ENCODE measurements around the gene TSPAN33. TPM values are rescaled to one million over a fixed set of nuclear protein-coding genes. Genes with fewer than 3 reads are reported as not detected.
"Not testable (repeated sequence)": the region's sequence is repeated elsewhere in the genome, so short reads cannot be mapped to it uniquely, and the experiment has no call there.

Gene TSPAN33
- total RNA-seq, 1 donor from 2014 or later = 29.7 TPM

GRCh38 chr7:129169686-129170440 is 25.4 kb downstream of the TSPAN33 start:
- Histone ChIP-seq H3K4me1 (ENCODE audit: control insufficient read depth in 3 of 3, insufficient read depth in 3 of 3, low read length in 3 of 3) (no peaks in the 10 kb centered on the region), H3K9me3 (ENCODE audit: control insufficient read depth in 3 of 3, low read length in 3 of 3) (no peaks in the 10 kb centered on the region), H3K27ac (ENCODE audit: low read depth, low read length) (no peak overlapping the region), H3K36me3 (ENCODE audit: control insufficient read depth in 3 of 3, insufficient read depth in 3 of 3, low read length in 3 of 3) (peaks cover 0 to 5% (median 0%) of the 10 kb centered on the region in 3 donors), H3K4me3 (ENCODE audit: low read length in 3 of 3) (peak overlapping the region in 2 of 3 donors; percentile 11 to 20), H3K9ac (ENCODE audit: low read depth in 1 of 3, low read length in 3 of 3) (peak overlapping the region in 2 of 3 donors; percentile 14 to 60), H3K27me3 (ENCODE audit: control insufficient read depth in 3 of 3, insufficient read depth in 3 of 3, low read length in 3 of 3) (peaks cover 0 to 6% (median 6%) of the 10 kb centered on the region in 3 donors)

- no peaks in the 10 kb centered on the region for H3K4me1 ChIP-seq (ENCODE audit: control insufficient read depth in 3 of 3, insufficient read depth in 3 of 3, low read length in 3 of 3)
- H3K27ac ChIP-seq (ENCODE audit: low read depth, low read length) = no peak overlapping the region
- H3K9ac ChIP-seq (ENCODE audit: low read depth in 1 of 3, low read length in 3 of 3) = no peak overlapping the region
- H3K4me3 ChIP-seq (ENCODE audit: low read length in 3 of 3) = no peak overlapping the region
- peaks cover 0 to 6% (median 6%) of the 10 kb centered on the region in 3 donors for H3K27me3 ChIP-seq (ENCODE audit: control insufficient read depth in 3 of 3, insufficient read depth in 3 of 3, low read length in 3 of 3)
- no peaks in the 10 kb centered on the region for H3K9me3 ChIP-seq (ENCODE audit: control insufficient read depth in 3 of 3, low read length in 3 of 3)
- peaks cover 0 to 5% (median 0%) of the 10 kb centered on the region in 3 donors for H3K36me3 ChIP-seq (ENCODE audit: control insufficient read depth in 3 of 3, insufficient read depth in 3 of 3, low read length in 3 of 3)
Observed at GRCh38 chr7:129170441-129171021, 26.0 kb downstream of the TSPAN33 start.

GRCh38 chr7:129173861-129174260 is 29.4 kb downstream of the TSPAN33 start:
- H3K4me3 ChIP-seq (ENCODE audit: low read length in 3 of 3); H3K9ac ChIP-seq (ENCODE audit: low read depth in 1 of 3, low read length in 3 of 3); H3K36me3 ChIP-seq (ENCODE audit: control insufficient read depth in 3 of 3, insufficient read depth in 3 of 3, low read length in 3 of 3); H3K4me1 ChIP-seq (ENCODE audit: control insufficient read depth in 3 of 3, insufficient read depth in 3 of 3, low read length in 3 of 3); H3K9me3 ChIP-seq (ENCODE audit: control insufficient read depth in 3 of 3, low read length in 3 of 3); H3K27me3 ChIP-seq (ENCODE audit: control insufficient read depth in 3 of 3, insufficient read depth in 3 of 3, low read length in 3 of 3); H3K27ac ChIP-seq (ENCODE audit: low read depth, low read length): not testable (repeated sequence)

GRCh38 chr7:129176916-129177710 is 32.6 kb downstream of the TSPAN33 start:
- Histone ChIP-seq H3K27ac (ENCODE audit: low read depth, low read length) (no peak overlapping the region), H3K9ac (ENCODE audit: low read depth in 1 of 3, low read length in 3 of 3) (no peak overlapping the region), H3K4me1 (ENCODE audit: control insufficient read depth in 3 of 3, insufficient read depth in 3 of 3, low read length in 3 of 3) (no peaks in the 10 kb centered on the region), H3K9me3 (ENCODE audit: control insufficient read depth in 3 of 3, low read length in 3 of 3) (no peaks in the 10 kb centered on the region), H3K36me3 (ENCODE audit: control insufficient read depth in 3 of 3, insufficient read depth in 3 of 3, low read length in 3 of 3) (no peaks in the 10 kb centered on the region), H3K27me3 (ENCODE audit: control insufficient read depth in 3 of 3, insufficient read depth in 3 of 3, low read length in 3 of 3) (peaks cover 0 to 2% (median 0%) of the 10 kb centered on the region in 3 donors), H3K4me3 (ENCODE audit: low read length in 3 of 3) (no peak overlapping the region)

GRCh38 chr7:129184981-129185670 is 40.6 kb downstream of the TSPAN33 start:
- no peak overlapping the region for H3K4me3 ChIP-seq (ENCODE audit: low read length in 3 of 3)
- no peaks in the 10 kb centered on the region for H3K36me3 ChIP-seq (ENCODE audit: control insufficient read depth in 3 of 3, insufficient read depth in 3 of 3, low read length in 3 of 3)
- no peaks in the 10 kb centered on the region for H3K9me3 ChIP-seq (ENCODE audit: control insufficient read depth in 3 of 3, low read length in 3 of 3)
- peaks cover 8 to 17% (median 8%) of the 10 kb centered on the region in 3 donors for H3K4me1 ChIP-seq (ENCODE audit: control insufficient read depth in 3 of 3, insufficient read depth in 3 of 3, low read length in 3 of 3)
- no peak overlapping the region for H3K9ac ChIP-seq (ENCODE audit: low read depth in 1 of 3, low read length in 3 of 3)
- H3K27ac ChIP-seq (ENCODE audit: low read depth, low read length) = no peak overlapping the region
- H3K27me3 ChIP-seq (ENCODE audit: control insufficient read depth in 3 of 3, insufficient read depth in 3 of 3, low read length in 3 of 3) = no peaks in the 10 kb centered on the region

- Histone ChIP-seq H3K27ac (ENCODE audit: low read depth, low read length) (no peak overlapping the region), H3K9ac (ENCODE audit: low read depth in 1 of 3, low read length in 3 of 3) (no peak overlapping the region), H3K9me3 (ENCODE audit: control insufficient read depth in 3 of 3, low read length in 3 of 3) (no peaks in the 10 kb centered on the region), H3K4me3 (ENCODE audit: low read length in 3 of 3) (no peak overlapping the region), H3K27me3 (ENCODE audit: control insufficient read depth in 3 of 3, insufficient read depth in 3 of 3, low read length in 3 of 3) (no peaks in the 10 kb centered on the region), H3K36me3 (ENCODE audit: control insufficient read depth in 3 of 3, insufficient read depth in 3 of 3, low read length in 3 of 3) (no peaks in the 10 kb centered on the region), H3K4me1 (ENCODE audit: control insufficient read depth in 3 of 3, insufficient read depth in 3 of 3, low read length in 3 of 3) (peaks cover 9 to 18% (median 12%) of the 10 kb centered on the region in 3 donors)
Observed at GRCh38 chr7:129186749-129187260, 42.3 kb downstream of the TSPAN33 start.

- Histone ChIP-seq H3K36me3 (ENCODE audit: control insufficient read depth in 3 of 3, insufficient read depth in 3 of 3, low read length in 3 of 3) (no peaks in the 10 kb centered on the region), H3K27me3 (ENCODE audit: control insufficient read depth in 3 of 3, insufficient read depth in 3 of 3, low read length in 3 of 3) (no peaks in the 10 kb centered on the region), H3K4me1 (ENCODE audit: control insufficient read depth in 3 of 3, insufficient read depth in 3 of 3, low read length in 3 of 3) (peaks cover 9 to 18% (median 12%) of the 10 kb centered on the region in 3 donors), H3K4me3 (ENCODE audit: low read length in 3 of 3) (peak overlapping the region; percentile 57 to 79 (median 77)), H3K9ac (ENCODE audit: low read depth in 1 of 3, low read length in 3 of 3) (peak overlapping the region in 2 of 3 donors; percentile 62 to 82), H3K27ac (ENCODE audit: low read depth, low read length) (no peak overlapping the region), H3K9me3 (ENCODE audit: control insufficient read depth in 3 of 3, low read length in 3 of 3) (no peaks in the 10 kb centered on the region)
Observed at GRCh38 chr7:129187681-129188371, 43.3 kb downstream of the TSPAN33 start.

- Histone ChIP-seq H3K4me3 (ENCODE audit: low read length in 3 of 3) (peak within 1 kb of the TSS; percentile 61 to 79 (median 77)), H3K27ac (ENCODE audit: low read depth, low read length) (no peak within 1 kb of the TSS), H3K9ac (ENCODE audit: low read depth in 1 of 3, low read length in 3 of 3) (peak within 1 kb of the TSS; percentile 62 to 82 (median 63))
Observed at GRCh38 chr7:129188372-129188891, 43.9 kb downstream of the TSPAN33 start, which contains the start of gene SMO. TSS of gene SMO (plus strand) at chr7:129188633. CDS start at chr7:129189152, 519 bp downstream.

More at GRCh38 chr7:129188372-129188891, 43.9 kb downstream of the TSPAN33 start, which contains the start of gene SMO:
- Histone ChIP-seq H3K27me3 (ENCODE audit: control insufficient read depth in 3 of 3, insufficient read depth in 3 of 3, low read length in 3 of 3) (no peaks in the 10 kb centered on the region), H3K36me3 (ENCODE audit: control insufficient read depth in 3 of 3, insufficient read depth in 3 of 3, low read length in 3 of 3) (no peaks in the 10 kb centered on the region), H3K9me3 (ENCODE audit: control insufficient read depth in 3 of 3, low read length in 3 of 3) (no peaks in the 10 kb centered on the region), H3K4me1 (ENCODE audit: control insufficient read depth in 3 of 3, insufficient read depth in 3 of 3, low read length in 3 of 3) (peaks cover 9 to 18% (median 12%) of the 10 kb centered on the region in 3 donors)

Measured in skeletal muscle tissue (tissue), 4 donors.